Measurements from ENCODE around the gene TIMD4.

TIMD4 gene

GRCh38 chr5:156963125-156963524, at the start of gene TIMD4:
TSS of gene TIMD4 (minus strand) at chr5:156963226. CDS start at chr5:156963198, 28 bp downstream.
- no peak for DNase-seq (ENCODE audit: low read depth)
- H3K4me3 ChIP-seq (ENCODE audit: control insufficient read depth, low read depth, low read length), result no peak within 1 kb of the TSS
- no peak for TF ChIP-seq CTCF (IDR thresholded peaks at IDR 0.05; ENCODE audit: control insufficient read depth, insufficient read depth, low read depth, low read length, missing control alignments)

DNA sequence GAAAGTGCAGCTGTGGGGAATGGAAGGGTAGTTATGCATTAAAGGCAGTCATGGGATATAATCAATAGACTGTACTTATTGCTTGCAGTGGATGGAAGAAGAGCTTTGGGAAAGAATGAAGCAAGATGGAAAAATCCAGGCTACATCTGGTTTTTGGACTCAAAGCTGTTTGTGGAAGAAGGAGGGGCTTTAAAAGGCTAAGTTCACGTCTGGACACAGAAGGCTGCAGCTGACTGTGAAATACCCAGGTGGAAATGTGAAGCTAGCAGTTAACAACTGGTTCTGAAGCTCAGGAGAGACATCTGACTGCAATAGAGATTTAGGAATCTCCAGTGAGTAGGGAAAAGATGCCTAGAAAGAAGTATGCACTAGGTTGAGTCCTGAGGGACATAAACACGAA, 43.2 kb upstream of the TIMD4 start:
- no peak for TF ChIP-seq CTCF (IDR thresholded peaks at IDR 0.05; ENCODE audit: control insufficient read depth, insufficient read depth, low read depth, low read length, missing control alignments)
- DNase-seq (ENCODE audit: low read depth), result no peak
- no peak overlapping the region for H3K4me3 ChIP-seq (ENCODE audit: control insufficient read depth, low read depth, low read length)

DNA sequence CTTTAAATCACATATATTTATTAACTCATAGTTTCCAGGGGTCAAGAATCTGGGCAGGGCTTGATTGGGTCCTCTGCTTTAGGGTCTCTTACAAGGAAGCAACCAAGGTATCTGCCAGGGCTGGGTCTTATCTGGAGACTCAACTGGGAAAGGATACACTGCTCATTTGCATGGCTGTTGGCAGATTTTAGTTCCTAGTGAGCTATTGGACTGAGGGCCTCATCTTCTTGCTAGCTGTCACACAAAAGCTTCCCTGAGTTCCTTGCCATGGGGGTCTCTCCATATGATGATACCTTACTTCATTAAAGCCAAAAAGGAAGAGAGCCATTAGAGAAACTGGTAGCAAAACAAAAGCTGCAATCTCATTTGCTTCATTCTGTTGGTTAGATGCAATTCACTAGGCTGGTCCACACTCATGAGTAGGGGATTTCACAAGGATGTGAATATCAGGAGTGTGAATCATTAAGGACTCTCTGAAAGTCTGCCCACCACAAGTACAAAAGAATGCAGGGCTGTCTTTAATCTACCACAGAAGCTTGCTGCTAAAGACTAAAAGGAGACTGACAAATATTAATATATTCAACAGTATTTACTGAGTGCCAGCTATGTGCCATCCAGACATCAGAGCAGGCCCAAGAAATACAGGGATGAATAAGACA, 42.0 kb upstream of the TIMD4 start:
- DNase-seq (ENCODE audit: low read depth), result peak; percentile 7
- no peak for TF ChIP-seq CTCF (IDR thresholded peaks at IDR 0.05; ENCODE audit: control insufficient read depth, insufficient read depth, low read depth, low read length, missing control alignments)
- H3K4me3 ChIP-seq (ENCODE audit: control insufficient read depth, low read depth, low read length), result no peak overlapping the region

DNA sequence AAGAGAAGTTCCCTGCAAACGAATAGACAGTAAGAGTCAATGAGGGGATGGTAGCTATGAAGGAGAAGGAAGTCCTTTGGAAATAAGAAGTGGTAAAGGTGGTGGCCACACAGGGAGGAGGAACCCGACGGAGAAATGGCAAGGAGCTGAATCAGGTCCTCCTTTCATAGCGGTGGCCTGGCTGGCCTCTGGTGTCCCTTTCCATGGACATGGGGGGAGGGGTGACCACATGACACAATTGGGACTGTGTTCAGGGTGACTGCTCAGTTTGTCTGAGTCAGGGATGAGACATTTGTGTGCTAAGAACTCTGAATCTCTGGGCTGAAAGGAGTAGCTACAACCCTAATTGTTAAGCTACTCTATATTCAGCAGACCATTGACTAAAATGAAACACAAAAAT, 28.7 kb upstream of the TIMD4 start:
- DNase-seq (ENCODE audit: low read depth), result no peak
- TF ChIP-seq CTCF (IDR thresholded peaks at IDR 0.05; ENCODE audit: control insufficient read depth, insufficient read depth, low read depth, low read length, missing control alignments), result no peak
- H3K4me3 ChIP-seq (ENCODE audit: control insufficient read depth, low read depth, low read length), result no peak overlapping the region

DNA sequence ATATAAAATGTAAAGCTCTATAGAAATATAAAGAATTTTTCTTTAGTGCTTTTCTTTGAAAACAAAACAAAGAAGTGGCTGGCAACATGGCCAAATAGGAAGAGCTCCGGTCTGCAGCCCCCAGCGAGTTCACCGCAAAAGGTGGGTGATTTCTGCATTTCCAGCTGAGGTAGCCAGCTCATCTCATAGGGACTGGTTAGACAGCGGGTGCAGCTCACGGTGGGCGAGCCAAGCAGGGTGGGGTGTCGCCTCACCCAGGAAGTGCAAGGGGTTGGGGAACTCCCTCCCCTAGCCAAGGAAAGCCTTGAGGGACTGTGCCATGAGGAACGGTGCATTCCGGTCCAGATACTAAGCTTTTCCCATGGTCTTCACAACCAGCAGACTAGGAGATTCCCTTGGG, 21.0 kb upstream of the TIMD4 start:
- H3K4me3 ChIP-seq (ENCODE audit: control insufficient read depth, low read depth, low read length), result no peak overlapping the region
- DNase-seq (ENCODE audit: low read depth), result no peak
- TF ChIP-seq CTCF (IDR thresholded peaks at IDR 0.05; ENCODE audit: control insufficient read depth, insufficient read depth, low read depth, low read length, missing control alignments), result no peak

GRCh38 chr5:156981481-156981880, 18.5 kb upstream of the TIMD4 start:
- TF ChIP-seq CTCF (IDR thresholded peaks at IDR 0.05; ENCODE audit: control insufficient read depth, insufficient read depth, low read depth, low read length, missing control alignments), result no peak
- no peak overlapping the region for H3K4me3 ChIP-seq (ENCODE audit: control insufficient read depth, low read depth, low read length)
- DNase-seq (ENCODE audit: low read depth), result no peak
